Stimulated activated CD4-positive, alpha-beta T cell treated with anti-CD3 and anti-CD28 coated beads, Interleukin-4, amount 100 ng/mL, for 48 hours (primary cell): Measurements from ENCODE around the gene CKAP4.
A peak's percentile ranks its signal among the peaks of the same experiment; 100 is the strongest.

Experiments
- DNase-seq, 2 donors: peaks; one replicate each; pipeline ENCODE4 v3.0.0-alpha.2; 2020; ENCODE audit warnings: low read depth in 2 of 2

Gene CKAP4

DNA sequence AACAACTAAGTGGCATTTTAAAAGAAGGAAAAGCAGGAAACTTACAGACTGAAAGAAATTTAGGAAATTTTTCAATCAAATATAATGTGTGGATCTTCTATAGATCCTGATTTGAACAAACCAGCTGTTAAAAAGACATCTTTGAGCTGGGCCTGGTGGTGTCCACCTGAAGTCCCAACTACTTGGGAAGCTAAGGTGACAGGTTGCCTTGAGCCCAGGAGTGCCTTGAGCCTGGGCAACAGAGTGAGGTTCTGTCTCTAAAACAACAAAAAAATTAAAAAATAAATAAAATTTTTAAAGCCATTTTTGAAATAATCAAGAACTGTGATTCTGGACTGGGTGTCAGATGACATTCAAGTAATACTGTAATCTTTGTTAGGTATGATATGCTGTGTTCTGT, 7.0 kb downstream of the CKAP4 start:
- no peak for DNase-seq

DNA sequence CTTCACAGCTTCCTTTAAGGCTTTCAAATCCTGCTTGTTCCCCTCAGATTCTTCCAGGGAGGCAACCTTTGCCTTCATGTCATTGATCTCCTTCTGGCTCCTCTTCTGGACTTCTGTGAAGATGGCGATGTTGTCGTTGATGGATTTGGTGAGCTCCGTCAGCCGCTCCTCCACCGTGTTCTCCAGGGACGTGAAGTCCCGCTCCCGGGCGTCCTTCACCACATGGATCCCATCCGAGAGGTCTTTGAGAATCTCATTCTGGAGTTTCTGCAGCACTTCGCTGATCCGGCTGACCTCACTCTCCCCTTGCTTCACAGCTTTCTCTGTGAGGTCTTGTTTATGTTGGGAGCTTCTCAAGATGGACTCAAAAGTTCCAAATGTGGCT, 7.9 kb downstream of the CKAP4 start:
- no peak for DNase-seq

- no peak for DNase-seq
Measured at GRCh38 chr12:106239241-106239950, 8.4 kb downstream of the CKAP4 start.

DNA sequence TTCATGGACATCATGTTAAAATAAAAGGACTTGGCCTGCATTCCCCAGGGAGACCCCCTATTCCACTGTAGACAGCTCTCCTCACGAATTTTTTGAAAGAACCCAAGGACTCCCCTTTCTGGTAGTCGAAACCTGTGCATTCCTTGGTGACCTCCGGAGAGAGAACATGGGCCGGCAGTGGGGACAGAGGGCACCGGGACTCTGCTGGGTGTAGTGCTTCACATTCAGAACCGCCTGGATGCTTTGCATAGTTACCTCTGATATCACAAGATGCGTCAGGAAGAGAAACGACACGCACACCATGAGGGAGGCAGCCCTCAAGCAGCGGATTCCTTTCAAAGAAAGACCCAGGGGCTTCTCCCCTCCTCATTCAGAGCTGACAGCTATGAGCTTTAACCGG, 9.7 kb downstream of the CKAP4 start:
- no peak for DNase-seq

GRCh38 chr12:106235770-106236169, 12.1 kb downstream of the CKAP4 start:
- DNase-seq: no peak

- DNase-seq: no peak
Measured at GRCh38 chr12:106234449-106234848, 13.4 kb downstream of the CKAP4 start.

GRCh38 chr12:106233011-106233410, 14.8 kb downstream of the CKAP4 start:
- DNase-seq: no peak

- DNase-seq: no peak
Measured at GRCh38 chr12:106229036-106229591, 18.7 kb downstream of the CKAP4 start.

DNA sequence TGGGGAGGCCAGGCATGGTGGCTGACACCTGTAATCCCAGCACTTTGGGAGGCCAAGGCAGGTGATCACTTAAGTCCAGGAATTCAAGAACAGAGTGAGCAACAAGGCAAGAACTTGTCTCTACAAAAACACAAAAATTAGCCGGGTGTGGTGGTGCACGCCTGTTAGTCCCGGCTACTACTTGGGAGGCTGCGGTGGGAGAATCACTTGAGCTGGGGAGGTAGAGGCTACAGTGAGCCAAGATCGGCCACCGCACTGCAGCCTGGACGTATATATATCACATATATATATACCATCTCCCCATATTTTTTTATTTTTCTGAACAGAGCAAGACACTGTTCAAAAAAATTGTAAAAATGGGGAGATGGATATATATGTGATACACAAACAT, 19.5 kb downstream of the CKAP4 start:
- DNase-seq: no peak

DNA sequence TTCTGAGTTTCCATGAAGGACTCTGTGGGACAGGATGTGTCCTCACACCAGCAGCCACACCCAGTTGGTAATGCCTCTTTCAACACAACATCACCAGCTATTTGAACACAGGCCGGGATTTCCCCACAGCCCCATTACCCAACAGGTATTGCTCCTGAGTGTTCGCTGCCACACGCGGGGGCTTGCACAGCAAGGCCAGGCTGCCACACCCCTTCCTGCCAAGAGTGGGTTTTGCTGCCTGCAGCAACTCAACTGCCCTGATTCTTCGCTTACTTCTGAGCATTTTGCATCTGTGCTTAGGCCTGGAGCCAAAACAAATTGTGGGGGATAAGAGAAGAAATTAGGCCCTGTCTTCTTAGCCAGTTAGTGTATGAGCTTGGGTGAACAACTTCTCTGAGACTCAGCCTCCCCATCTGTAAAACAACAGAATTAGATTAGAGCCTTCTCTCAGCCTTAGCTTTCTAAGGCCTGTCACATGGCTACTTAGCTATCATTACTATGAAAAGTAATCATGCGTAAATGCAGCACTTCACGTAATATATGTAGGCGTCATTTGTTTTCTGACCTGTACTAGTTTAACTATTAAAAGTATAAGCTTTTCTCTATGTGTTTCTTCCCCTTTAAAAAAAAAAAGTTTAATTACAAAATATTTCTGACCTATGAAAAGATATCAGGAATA, 20.0 kb downstream of the CKAP4 start:
- DNase-seq: no peak

DNA sequence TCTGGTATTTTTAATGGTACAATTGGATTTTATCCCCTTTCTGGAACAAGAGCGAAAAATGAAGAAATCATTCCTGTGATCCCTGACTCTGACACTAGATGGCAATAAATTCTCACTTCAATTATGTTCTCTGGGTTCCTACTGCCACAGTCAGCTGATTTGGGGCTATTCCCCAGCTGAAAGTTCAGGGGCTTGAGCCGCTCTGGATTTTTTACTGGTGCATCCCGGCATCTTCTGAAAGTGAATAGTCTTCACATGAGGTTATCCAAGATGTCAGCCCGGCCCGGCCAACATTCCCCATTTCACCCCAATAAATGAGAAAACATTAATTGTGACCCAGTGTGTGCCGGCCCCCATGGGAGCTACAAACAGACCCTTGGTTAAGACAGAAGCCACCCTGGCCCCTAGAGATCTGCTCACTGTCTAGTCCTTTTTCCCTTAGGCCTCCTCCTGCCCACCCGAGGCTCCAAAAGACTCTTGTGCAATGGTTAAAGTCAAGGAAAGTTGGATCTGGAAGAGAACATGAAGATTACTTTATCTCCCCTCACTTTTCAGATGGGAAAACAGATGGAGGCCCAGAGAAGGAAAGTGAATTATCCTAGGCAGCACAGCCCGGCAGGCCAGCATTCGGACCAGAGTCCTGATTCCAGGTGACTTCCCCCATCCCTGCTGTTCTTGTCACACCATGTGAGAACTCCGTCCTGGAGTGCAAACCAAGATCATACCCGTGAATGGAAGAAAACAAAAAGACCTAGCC, 20.8 kb downstream of the CKAP4 start:
- no peak for DNase-seq

GRCh38 chr12:106224355-106224706, 23.5 kb downstream of the CKAP4 start:
- DNase-seq: no peak

DNA sequence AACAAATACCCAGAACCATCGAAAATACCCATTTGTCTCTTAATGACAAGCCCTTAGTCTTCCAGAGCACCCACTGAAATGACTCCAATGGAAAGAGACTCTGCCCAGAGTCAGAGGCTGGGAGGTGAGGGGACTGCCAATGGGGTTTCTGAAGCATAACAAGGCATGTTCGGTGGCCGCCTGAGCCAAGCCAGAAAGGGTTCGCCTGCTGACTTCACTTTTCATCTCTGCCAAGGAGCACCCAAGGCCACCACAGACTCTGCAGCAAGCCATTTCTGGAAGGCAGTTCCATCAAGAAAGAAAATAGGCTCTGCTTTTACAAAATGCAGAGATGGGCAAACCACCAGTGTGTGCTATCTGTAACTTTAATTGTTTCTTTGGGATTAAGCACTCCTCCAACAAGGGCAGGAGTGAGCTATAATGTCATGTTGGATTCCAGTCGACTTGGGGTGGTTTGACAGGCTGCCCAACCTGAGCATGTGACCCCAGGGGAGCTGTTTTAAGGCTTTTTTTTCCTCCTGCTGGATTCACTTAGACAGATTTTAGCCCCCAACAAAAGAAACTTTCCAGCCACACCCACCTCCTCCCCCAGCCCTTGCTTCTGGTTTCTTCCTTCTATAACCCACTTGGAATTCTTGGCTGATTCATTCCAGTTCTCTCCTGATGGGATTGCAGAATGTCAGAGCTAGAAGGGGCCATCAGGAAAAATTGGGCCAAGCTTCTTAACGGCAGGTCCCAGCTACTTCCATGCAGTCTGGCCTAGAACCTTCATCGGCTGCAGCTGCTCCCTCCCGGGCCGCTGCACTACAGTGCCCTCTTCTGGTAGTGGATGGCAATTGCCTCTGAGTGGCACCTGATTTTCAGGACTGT, 24.1 kb downstream of the CKAP4 start:
- peak; percentile 59 to 65 for DNase-seq

- DNase-seq: no peak
Measured at GRCh38 chr12:106220536-106220935, 27.3 kb downstream of the CKAP4 start.

DNA sequence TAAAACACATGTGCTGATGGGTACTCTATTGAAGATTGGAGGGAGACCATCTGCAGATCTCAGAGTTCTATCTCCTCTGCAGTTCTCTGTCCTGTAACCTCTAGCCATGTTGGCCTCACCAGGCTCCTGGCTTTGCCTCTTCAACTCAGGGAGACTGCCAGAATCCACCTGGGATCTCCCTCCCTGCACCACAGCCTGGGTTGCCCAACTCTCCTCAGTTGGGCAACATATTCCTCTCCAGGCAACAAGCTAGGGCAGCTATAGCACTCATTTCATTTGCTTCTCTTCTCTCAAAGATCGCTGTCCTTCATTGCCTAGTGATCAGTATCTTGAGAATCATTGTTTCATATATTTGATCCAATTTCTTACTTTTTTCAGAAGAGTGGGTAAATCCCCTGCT, 28.8 kb downstream of the CKAP4 start:
- no peak for DNase-seq

- DNase-seq: no peak
Measured at GRCh38 chr12:106217706-106218105, 30.1 kb downstream of the CKAP4 start.

DNA sequence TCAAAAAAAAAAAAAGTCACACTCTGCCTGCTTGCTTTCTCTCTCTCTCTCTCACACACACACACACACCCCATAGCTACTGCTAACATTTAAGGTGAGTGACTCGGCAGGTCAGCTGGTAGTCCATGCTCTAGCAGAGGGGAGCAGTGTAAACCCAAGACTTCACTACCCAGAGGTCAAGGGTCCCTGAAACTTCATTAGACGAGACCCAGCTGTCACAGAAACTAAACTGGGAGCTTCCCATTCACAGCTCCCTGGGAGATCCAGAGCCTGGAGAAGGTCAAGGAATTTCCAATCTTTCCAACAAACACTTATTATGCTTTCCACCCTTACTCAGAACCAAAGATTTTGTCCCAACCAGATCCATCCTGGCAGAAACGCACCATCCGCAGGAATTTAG, 33.2 kb downstream of the CKAP4 start:
- DNase-seq: no peak

GRCh38 chr12:106213662-106214061, 34.2 kb downstream of the CKAP4 start:
- DNase-seq: no peak

GRCh38 chr12:106211973-106212372, 35.8 kb downstream of the CKAP4 start:
- DNase-seq: no peak

DNA sequence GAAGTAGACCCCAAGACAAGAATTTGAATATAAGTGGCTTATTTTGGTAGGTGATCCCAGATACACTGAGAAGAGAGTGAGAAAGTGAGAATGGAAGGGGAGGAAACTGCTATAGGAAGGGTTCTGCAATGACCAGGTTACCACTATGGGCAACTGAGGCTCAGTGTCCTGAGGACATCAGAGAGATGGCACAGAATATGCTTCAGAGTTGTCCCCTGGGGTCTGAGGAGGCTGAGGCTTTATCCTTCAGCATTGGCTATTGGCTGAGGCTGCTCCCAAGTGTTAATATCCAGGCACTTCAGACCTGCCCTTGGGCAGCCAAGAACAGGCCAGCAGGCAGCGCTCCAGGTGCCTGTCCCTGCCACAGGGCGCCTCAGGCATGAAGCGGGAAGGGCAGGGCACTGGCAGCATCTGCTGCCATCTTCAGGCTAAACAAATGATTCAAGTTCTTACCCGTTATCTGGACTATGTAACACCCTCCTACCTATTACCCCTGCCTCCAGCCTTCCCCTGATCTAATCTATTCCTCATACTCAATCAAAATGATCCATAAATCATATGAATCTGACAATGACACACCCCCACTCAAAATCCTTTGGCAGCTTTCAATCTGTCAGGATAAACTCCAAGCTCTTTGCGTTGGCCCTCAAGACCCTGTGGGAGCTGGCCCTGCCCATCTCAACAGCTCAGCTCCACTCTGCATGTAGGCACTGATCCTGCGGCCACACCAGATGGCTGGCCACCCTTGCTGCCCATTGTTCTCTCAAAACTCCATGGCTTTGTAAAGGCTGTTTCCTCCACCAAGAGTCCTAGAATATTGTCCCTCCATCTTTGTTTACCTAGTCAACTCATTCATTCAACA, 42.4 kb downstream of the CKAP4 start:
- DNase-seq: no peak

- DNase-seq: no peak
Measured at GRCh38 chr12:106204312-106204711, 43.5 kb downstream of the CKAP4 start.
